OCI-LY1 (cell line): ENCODE data around the gene MYL6B.

ENCODE experiments used
- H2AFZ ChIP-seq: fragments of 200-600 bp; sonication (generic), shearing (Covaris generic); 2 replicates; pipeline ENCODE4 v1.6.0; 2014; ENCODE audit warnings: antibody characterized with exemption, mild to moderate bottlenecking, low read length
- H3F3A ChIP-seq: fragments of 200-600 bp; sonication (generic), shearing (Covaris generic); 2 replicates; pipeline ENCODE4 v1.6.0; 2014; ENCODE audit warnings: mild to moderate bottlenecking, antibody characterized with exemption, low read length, moderate library complexity; ENCODE audit not compliant: insufficient read depth
- H3K27ac ChIP-seq: fragments of 200-600 bp; sonication (generic); 2 replicates; pipeline ENCODE4 v1.5.1; 2014; ENCODE audit warnings: low read length, mixed run types, mild to moderate bottlenecking, low read depth; ENCODE audit not compliant: poor library complexity, severe bottlenecking
- H3K27me3 ChIP-seq: fragments of 200-600 bp; sonication (generic); 2 replicates; pipeline ENCODE4 v1.6.0; 2014; ENCODE audit warnings: antibody characterized with exemption, mild to moderate bottlenecking, low read length, moderate library complexity; ENCODE audit not compliant: insufficient read depth
- H3K36me3 ChIP-seq: fragments of 200-600 bp; sonication (generic); 2 replicates; pipeline ENCODE4 v1.6.1; 2014; ENCODE audit warnings: mild to moderate bottlenecking, antibody characterized with exemption, low read length, moderate library complexity, mixed read lengths; ENCODE audit not compliant: insufficient read depth
- H3K4me1 ChIP-seq: fragments of 200-600 bp; sonication (generic); 2 replicates; pipeline ENCODE4 v1.5.1; 2014; ENCODE audit warnings: mild to moderate bottlenecking, low read length, moderate library complexity; ENCODE audit not compliant: insufficient read depth, severe bottlenecking
- H3K4me2 ChIP-seq: fragments of 200-600 bp; sonication (generic), shearing (Covaris generic); 2 replicates; pipeline ENCODE4 v1.6.1; 2014; ENCODE audit warnings: low read length
- H3K4me3 ChIP-seq: fragments of 200-600 bp; sonication (generic); 2 replicates; pipeline ENCODE4 v1.5.1; 2014; ENCODE audit warnings: low read length, low read depth, mild to moderate bottlenecking, mixed read lengths; ENCODE audit not compliant: poor library complexity, severe bottlenecking
- H3K79me2 ChIP-seq: fragments of 200-600 bp; shearing (Covaris generic); 2 replicates; pipeline ENCODE4 v1.6.1; 2016; ENCODE audit warnings: mixed run types, low read length, mixed read lengths; ENCODE audit not compliant: insufficient read depth
- H3K9ac ChIP-seq: fragments of 200-600 bp; sonication (generic), shearing (Covaris generic); 2 replicates; pipeline ENCODE4 v1.6.1; 2014; ENCODE audit warnings: mild to moderate bottlenecking, low read length, mixed read lengths
- H3K9me2 ChIP-seq: fragments of 200-600 bp; sonication (generic), shearing (Covaris generic); 2 replicates; pipeline ENCODE4 v1.6.1; 2014; ENCODE audit warnings: low read depth, mild to moderate bottlenecking, low read length, mixed read lengths
- H3K9me3 ChIP-seq: fragments of 200-600 bp; shearing (Covaris generic); 2 replicates; pipeline ENCODE4 v1.6.1; 2014; ENCODE audit warnings: low read length, mixed read lengths
- H4K20me1 ChIP-seq: fragments of 200-600 bp; sonication (generic), shearing (Covaris generic); 2 replicates; pipeline ENCODE4 v1.6.0; 2016; ENCODE audit warnings: mild to moderate bottlenecking, low read length; ENCODE audit not compliant: insufficient read depth
- EZH2 ChIP-seq: fragments of 200-600 bp; sonication (generic), shearing (Covaris generic); IDR thresholded peaks from 2 replicates; pipeline ENCODE4 v1.8.0; 2017; ENCODE audit warnings: borderline replicate concordance, mixed run types, mild to moderate bottlenecking, antibody characterized with exemption, low read length, moderate library complexity, mixed read lengths
- TF ChIP-seq, protein P1 (sequence below): fragments of 200-600 bp; sonication (generic), shearing (Covaris generic); IDR thresholded peaks from 2 replicates; pipeline ENCODE4 v1.5.1; 2017; ENCODE audit warnings: mild to moderate bottlenecking, antibody characterized with exemption, low read length, moderate library complexity, mixed read lengths

MYL6B gene

DNA sequence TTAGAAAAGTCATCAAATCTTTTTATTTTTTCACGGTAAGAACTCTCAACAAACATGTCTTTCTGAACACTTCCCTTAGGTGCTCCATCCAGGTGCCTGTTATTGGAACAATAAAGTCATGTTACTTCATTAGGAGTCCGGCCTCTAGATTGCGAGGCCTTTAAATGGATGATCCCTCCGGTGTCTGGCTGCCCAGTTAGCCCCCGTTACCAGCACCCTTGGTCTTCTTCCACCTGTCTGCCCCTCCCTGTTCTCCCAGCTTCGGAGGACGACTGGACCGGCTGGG lies 48.6 kb upstream of the MYL6B start:
- Histone ChIP-seq H3K9me2 (no peaks in the 10 kb centered on the region), H3K36me3 (peaks cover 29% of the 10 kb centered on the region), H3K9me3 (no peaks in the 10 kb centered on the region), H3K9ac (peak overlapping the region; percentile 98), H3K27me3 (no peaks in the 10 kb centered on the region), H3K4me1 (peaks cover 23% of the 10 kb centered on the region), H4K20me1 (no peaks in the 10 kb centered on the region), H3K4me2 (peak overlapping the region; percentile 83), H3K79me2 (peaks cover 27% of the 10 kb centered on the region), H2AFZ (0 out of 2 replicates have a peak overlapping the region, but pooled peaks have one; percentile 7), H3F3A (no peaks in the 10 kb centered on the region), H3K27ac (no peak overlapping the region), H3K4me3 (peak overlapping the region; percentile 94)
- TF ChIP-seq, protein P1, sequence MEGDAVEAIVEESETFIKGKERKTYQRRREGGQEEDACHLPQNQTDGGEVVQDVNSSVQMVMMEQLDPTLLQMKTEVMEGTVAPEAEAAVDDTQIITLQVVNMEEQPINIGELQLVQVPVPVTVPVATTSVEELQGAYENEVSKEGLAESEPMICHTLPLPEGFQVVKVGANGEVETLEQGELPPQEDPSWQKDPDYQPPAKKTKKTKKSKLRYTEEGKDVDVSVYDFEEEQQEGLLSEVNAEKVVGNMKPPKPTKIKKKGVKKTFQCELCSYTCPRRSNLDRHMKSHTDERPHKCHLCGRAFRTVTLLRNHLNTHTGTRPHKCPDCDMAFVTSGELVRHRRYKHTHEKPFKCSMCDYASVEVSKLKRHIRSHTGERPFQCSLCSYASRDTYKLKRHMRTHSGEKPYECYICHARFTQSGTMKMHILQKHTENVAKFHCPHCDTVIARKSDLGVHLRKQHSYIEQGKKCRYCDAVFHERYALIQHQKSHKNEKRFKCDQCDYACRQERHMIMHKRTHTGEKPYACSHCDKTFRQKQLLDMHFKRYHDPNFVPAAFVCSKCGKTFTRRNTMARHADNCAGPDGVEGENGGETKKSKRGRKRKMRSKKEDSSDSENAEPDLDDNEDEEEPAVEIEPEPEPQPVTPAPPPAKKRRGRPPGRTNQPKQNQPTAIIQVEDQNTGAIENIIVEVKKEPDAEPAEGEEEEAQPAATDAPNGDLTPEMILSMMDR = no peak
- TF ChIP-seq EZH2 = no peak

DNA sequence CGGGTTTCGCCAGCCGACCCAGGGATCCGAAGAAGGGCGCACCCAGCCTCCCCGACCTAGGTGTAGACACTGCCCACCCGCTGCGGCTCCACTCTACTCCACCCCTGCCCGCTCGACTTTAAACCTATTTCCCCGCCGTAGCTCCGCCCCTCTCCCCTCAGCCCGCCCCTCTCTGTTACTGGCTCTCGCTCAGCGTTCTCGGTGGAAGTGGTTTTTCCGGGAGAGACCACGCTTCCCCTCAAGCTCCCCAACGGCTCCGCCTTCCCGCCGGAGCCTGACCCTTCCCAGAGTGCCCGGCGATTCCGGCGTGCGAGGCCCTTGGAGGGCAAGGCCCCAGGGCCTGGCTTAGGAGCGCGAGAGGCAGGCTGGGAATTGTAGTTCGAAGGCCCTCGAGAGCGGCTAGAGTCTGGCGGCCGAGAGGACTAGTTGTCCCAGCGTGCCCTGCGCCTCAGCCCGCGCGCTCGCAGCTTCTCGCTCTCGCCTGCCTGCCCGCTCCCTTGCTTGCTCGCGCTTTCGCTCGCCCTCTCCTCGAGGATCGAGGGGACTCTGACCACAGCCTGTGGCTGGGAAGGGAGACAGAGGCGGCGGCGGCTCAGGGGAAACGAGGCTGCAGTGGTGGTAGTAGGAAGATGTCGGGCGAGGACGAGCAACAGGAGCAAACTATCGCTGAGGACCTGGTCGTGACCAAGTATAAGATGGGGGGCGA lies 48.1 kb upstream of the MYL6B start, which contains the start of gene PA2G4:
TSS of gene PA2G4 (plus strand) at position 451 of the 706 bp plus-strand sequence. CDS start at position 630, 179 bp downstream.
- Histone ChIP-seq H3K9me3 (no peaks in the 10 kb centered on the region), H3K79me2 (peaks cover 27% of the 10 kb centered on the region), H3K4me1 (peaks cover 23% of the 10 kb centered on the region), H3K27me3 (no peaks in the 10 kb centered on the region), H3F3A (no peaks in the 10 kb centered on the region), H3K9ac (peak within 1 kb of the TSS; percentile 98), H3K27ac (peak within 1 kb of the TSS; percentile 71), H3K4me2 (peak within 1 kb of the TSS; percentile 83), H3K9me2 (no peaks in the 10 kb centered on the region), H3K4me3 (peak within 1 kb of the TSS; percentile 94), H3K36me3 (peaks cover 34% of the 10 kb centered on the region), H2AFZ (0 out of 2 replicates have a peak within 1 kb of the TSS, but pooled peaks have one; percentile 7), H4K20me1 (no peaks in the 10 kb centered on the region)
- TF ChIP-seq, protein P1 = no peak
- TF ChIP-seq EZH2 = no peak

DNA sequence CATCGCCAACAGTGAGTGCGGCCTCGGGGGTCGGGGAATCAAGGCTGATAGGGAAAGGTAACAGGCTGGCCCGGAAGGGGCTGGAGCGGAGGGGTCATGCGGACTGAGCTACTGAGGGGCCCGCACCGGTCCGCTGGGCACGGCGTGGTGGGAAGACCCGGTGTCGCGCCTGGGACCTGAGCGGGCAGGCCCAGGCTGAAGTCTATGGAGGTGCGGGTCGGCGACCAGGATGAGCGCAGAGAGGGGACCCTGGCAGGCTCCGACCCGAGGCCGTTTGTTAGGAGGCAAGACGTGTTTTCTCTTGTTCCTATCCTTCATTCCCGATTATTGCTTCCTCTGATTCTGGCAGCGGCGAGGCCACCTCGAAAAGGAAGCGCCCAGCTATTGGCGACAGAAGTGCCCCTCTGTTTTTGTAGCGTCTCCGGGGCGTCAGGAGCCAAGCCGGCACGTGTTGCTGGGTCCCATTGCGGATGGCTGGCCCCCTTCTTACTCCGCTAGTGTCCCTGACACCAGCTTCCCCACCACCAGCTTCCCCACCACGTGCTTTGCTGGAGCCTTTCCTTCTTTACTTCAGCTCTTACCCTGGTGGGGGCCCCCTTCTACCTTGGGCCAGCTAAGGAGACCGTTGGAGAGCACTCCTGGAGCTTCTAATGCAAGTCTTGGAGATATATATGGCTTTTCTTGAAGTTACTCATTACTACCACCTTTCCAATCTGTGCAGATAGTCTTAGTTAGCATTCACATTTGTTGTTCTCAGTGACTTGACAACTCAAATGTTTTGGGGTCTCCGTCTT lies 47.4 kb upstream of the MYL6B start:
- Histone ChIP-seq H3K4me2 (peak overlapping the region; percentile 83), H3K27ac (peak overlapping the region; percentile 71), H3K79me2 (peaks cover 27% of the 10 kb centered on the region), H2AFZ (no peak overlapping the region), H3K4me3 (peak overlapping the region; percentile 94), H3K27me3 (no peaks in the 10 kb centered on the region), H3F3A (no peaks in the 10 kb centered on the region), H3K4me1 (peaks cover 23% of the 10 kb centered on the region), H3K9me2 (no peaks in the 10 kb centered on the region), H4K20me1 (no peaks in the 10 kb centered on the region), H3K9me3 (no peaks in the 10 kb centered on the region), H3K9ac (peak overlapping the region; percentile 98), H3K36me3 (peaks cover 42% of the 10 kb centered on the region)
- TF ChIP-seq, protein P1 = no peak
- no peak for TF ChIP-seq EZH2
